HL-60 (cell line): ENCODE results near the gene CD276.

Experiments
- DNase-seq, 2 experiments: peaks; one replicate each; pipeline ENCODE4 v3.0.0-alpha.2; 2010 to 2020; ENCODE audit warnings: low read depth in 1 of 2, low spot score in 1 of 2
- H3K27ac ChIP-seq: fragments of 250-450 bp; sonication (Bioruptor Pico); replicated peaks from 2 replicates; pipeline ENCODE4 v1.5.1; 2020; ENCODE audit warnings: mild to moderate bottlenecking, moderate library complexity
- H3K27me3 ChIP-seq: fragments of 250-450 bp; sonication (Bioruptor Pico); 2 replicates; pipeline ENCODE4 v1.5.1; 2021; ENCODE audit warnings: mild to moderate bottlenecking, moderate library complexity; ENCODE audit not compliant: insufficient read depth, poor library complexity, severe bottlenecking
- H3K4me3 ChIP-seq: replicated peaks from 2 replicates; pipeline ENCODE4 v1.5.1; 2011; ENCODE audit warnings: mild to moderate bottlenecking, control low read depth, low read length; ENCODE audit not compliant: insufficient read depth
- GABPA ChIP-seq: IDR thresholded peaks from 2 replicates; pipeline ENCODE4 v1.6.1; 2012; ENCODE audit warnings: low read depth
- POLR2AphosphoS5 ChIP-seq: IDR thresholded peaks from 2 replicates; pipeline ENCODE4 v1.6.1; 2012; ENCODE audit warnings: low read depth
- SPI1 ChIP-seq: IDR thresholded peaks from 2 replicates; pipeline ENCODE4 v1.6.1; 2012; ENCODE audit warnings: low read depth, mild to moderate bottlenecking, borderline replicate concordance
- TF ChIP-seq, protein P1 (sequence below): IDR thresholded peaks from one replicate; pipeline ENCODE4 v1.5.1; 2011; ENCODE audit warnings: low read length, control low read depth, inconsistent platforms; ENCODE audit not compliant: insufficient read depth
- TF ChIP-seq, protein P2 (sequence below): IDR thresholded peaks from 2 replicates; pipeline ENCODE4 v1.6.1; 2012; ENCODE audit warnings: low read depth; ENCODE audit not compliant: insufficient replicate concordance

CD276 gene

DNA sequence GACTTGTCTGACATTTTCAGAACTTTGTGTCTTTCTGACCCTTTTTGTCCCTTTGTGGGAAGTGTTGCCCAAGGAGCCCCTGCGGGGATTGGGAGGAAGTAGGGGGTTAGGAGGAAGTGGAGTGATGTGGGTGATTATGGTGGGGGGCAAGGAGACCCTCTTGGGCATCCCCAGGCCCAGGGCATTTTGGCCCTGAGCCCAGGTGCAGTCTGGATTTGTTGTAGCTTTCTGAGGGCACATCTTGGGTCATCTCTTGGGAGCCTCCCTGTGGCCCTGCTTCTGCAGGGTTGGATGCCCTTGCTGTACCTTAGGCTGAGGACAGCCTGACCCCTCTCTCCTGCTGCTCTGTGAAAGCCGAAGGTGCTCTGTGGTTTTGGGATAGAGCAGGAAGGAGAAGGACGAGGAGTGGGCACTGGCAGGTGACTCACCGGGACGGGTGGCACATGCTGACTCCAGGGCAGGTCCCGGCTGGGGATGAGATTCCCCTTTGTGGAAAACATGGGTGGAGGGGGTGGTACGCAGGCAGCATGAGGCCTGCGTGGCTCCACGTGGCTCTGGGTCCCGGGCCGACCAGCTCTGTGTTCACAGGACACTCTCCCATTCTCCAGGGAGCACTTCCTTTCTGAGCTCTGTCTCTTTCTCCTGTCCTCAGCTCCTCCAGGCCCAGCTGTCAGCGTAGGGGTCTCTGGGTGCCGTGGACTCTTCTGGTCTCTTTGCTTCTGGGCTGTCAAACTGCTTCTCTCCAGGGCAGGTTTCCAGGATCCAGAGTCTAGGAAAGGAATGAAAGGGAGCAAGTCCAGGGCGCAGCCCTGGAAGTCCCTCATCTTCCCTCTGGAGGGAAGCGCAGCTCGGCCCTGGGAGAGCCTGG lies 11.8 kb downstream of the CD276 start:
- TF ChIP-seq, protein P1, sequence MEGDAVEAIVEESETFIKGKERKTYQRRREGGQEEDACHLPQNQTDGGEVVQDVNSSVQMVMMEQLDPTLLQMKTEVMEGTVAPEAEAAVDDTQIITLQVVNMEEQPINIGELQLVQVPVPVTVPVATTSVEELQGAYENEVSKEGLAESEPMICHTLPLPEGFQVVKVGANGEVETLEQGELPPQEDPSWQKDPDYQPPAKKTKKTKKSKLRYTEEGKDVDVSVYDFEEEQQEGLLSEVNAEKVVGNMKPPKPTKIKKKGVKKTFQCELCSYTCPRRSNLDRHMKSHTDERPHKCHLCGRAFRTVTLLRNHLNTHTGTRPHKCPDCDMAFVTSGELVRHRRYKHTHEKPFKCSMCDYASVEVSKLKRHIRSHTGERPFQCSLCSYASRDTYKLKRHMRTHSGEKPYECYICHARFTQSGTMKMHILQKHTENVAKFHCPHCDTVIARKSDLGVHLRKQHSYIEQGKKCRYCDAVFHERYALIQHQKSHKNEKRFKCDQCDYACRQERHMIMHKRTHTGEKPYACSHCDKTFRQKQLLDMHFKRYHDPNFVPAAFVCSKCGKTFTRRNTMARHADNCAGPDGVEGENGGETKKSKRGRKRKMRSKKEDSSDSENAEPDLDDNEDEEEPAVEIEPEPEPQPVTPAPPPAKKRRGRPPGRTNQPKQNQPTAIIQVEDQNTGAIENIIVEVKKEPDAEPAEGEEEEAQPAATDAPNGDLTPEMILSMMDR = no peak
- TF ChIP-seq GABPA (no peak), POLR2AphosphoS5 (no peak), SPI1 (no peak)
- TF ChIP-seq, protein P2, sequence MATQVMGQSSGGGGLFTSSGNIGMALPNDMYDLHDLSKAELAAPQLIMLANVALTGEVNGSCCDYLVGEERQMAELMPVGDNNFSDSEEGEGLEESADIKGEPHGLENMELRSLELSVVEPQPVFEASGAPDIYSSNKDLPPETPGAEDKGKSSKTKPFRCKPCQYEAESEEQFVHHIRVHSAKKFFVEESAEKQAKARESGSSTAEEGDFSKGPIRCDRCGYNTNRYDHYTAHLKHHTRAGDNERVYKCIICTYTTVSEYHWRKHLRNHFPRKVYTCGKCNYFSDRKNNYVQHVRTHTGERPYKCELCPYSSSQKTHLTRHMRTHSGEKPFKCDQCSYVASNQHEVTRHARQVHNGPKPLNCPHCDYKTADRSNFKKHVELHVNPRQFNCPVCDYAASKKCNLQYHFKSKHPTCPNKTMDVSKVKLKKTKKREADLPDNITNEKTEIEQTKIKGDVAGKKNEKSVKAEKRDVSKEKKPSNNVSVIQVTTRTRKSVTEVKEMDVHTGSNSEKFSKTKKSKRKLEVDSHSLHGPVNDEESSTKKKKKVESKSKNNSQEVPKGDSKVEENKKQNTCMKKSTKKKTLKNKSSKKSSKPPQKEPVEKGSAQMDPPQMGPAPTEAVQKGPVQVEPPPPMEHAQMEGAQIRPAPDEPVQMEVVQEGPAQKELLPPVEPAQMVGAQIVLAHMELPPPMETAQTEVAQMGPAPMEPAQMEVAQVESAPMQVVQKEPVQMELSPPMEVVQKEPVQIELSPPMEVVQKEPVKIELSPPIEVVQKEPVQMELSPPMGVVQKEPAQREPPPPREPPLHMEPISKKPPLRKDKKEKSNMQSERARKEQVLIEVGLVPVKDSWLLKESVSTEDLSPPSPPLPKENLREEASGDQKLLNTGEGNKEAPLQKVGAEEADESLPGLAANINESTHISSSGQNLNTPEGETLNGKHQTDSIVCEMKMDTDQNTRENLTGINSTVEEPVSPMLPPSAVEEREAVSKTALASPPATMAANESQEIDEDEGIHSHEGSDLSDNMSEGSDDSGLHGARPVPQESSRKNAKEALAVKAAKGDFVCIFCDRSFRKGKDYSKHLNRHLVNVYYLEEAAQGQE = no peak
- H3K27ac ChIP-seq = no peak overlapping the region
- no peaks in the 10 kb centered on the region for H3K27me3 ChIP-seq
- DNase-seq = no peak
- H3K4me3 ChIP-seq = no peak overlapping the region

DNA sequence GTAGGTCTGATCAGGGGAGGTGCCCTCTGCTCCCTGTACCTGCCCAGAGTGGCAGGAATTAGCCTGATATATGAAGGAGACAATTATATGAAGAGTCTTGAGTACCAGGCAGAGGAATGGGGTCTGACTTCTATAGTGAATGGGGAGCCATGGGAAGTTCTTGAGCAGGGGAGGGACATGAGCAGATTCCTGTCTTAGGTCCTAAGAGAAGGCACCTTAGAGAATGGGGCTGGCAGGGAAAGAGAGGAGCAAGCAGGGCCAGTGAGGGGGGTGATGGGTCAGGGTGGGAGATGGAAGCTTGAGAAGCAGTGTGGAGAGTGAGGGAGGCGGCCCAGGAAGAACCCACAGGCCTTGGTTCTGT lies 12.4 kb downstream of the CD276 start:
- no peak overlapping the region for H3K4me3 ChIP-seq
- H3K27ac ChIP-seq = no peak overlapping the region
- TF ChIP-seq, protein P1 = no peak
- TF ChIP-seq SPI1 = no peak
- TF ChIP-seq, protein P2 = no peak
- no peak for TF ChIP-seq POLR2AphosphoS5
- TF ChIP-seq GABPA = no peak
- no peaks in the 10 kb centered on the region for H3K27me3 ChIP-seq
- DNase-seq = no peak

DNA sequence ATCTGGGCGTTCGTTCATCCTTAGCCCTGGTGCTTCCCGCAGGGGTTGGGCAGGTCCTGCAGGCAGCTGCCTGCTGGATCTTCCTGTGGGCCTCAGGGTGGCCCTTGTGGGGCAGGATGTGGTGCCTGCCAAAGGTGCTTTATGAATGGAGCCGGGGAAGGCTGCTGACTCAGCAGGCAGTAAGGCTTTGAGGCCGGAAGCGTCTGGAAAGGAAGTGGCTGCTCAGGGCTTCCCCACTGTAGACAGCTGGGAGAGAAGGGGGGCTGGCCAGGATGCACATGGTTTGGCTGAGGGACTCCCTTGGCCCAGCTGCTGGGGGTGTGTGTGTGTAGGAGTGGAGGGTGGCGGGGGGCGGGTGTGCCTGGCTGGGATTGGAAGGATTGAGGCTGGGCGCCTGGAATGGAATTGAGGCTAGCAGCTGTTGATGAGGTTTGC lies 12.9 kb downstream of the CD276 start:
- Histone ChIP-seq H3K27ac (no peak overlapping the region), H3K27me3 (no peaks in the 10 kb centered on the region), H3K4me3 (no peak overlapping the region)
- peak; percentile 79 to 82 for DNase-seq
- TF ChIP-seq, protein P2 = no peak
- peak; percentile 77; the same call in 1 of the 2 replicates for TF ChIP-seq SPI1
- TF ChIP-seq POLR2AphosphoS5 = peak; percentile 99
- TF ChIP-seq, protein P1 = no peak
- TF ChIP-seq GABPA = peak; percentile 65; the same call in 1 of the 2 replicates
